ENCODE data around the gene C16orf92.
"Not testable (repeated sequence)": the region's sequence is repeated elsewhere in the genome, so short reads cannot be mapped to it uniquely, and the experiment has no call there.

C16orf92 gene

GRCh38 chr16:30010844-30011713 is 11.9 kb upstream of the C16orf92 start, which contains the start of gene DOC2A:
Gene DOC2A, minus strand, starts transcription at chr16:30011027. Its CDS starts 805 bp downstream, at chr16:30010222.
- H3K4me1 ChIP-seq, result peaks cover 3% of the 10 kb centered on the region
- no peaks in the 10 kb centered on the region for H3K9me3 ChIP-seq (ENCODE audit: control insufficient read depth, low read length)
- H3K4me3 ChIP-seq (ENCODE audit: low read depth, low read length), result no peak within 1 kb of the TSS
- H3K79me2 ChIP-seq, result no peaks in the 10 kb centered on the region
- H3K27me3 ChIP-seq (ENCODE audit: control insufficient read depth, insufficient read depth, low read length), result peaks cover 4% of the 10 kb centered on the region
- H3K27ac ChIP-seq, result no peak within 1 kb of the TSS
- H2AFZ ChIP-seq, result peak within 1 kb of the TSS; percentile 11
- H3K9ac ChIP-seq, result no peak within 1 kb of the TSS
- no peak for TF ChIP-seq CTCF (IDR thresholded peaks at IDR 0.05)
- no peaks in the 10 kb centered on the region for H3K36me3 ChIP-seq (ENCODE audit: control insufficient read depth, insufficient read depth, low read length)
- H3K4me2 ChIP-seq (ENCODE audit: low read length), result peak within 1 kb of the TSS; percentile 49

- H3K27me3 ChIP-seq (ENCODE audit: control insufficient read depth, insufficient read depth, low read length), result peaks cover 4% of the 10 kb centered on the region
- no peak overlapping the region for H3K9ac ChIP-seq
- H3K4me3 ChIP-seq (ENCODE audit: low read depth, low read length), result no peak overlapping the region
- TF ChIP-seq CTCF (IDR thresholded peaks at IDR 0.05), result no peak
- no peaks in the 10 kb centered on the region for H3K9me3 ChIP-seq (ENCODE audit: control insufficient read depth, low read length)
- no peaks in the 10 kb centered on the region for H3K79me2 ChIP-seq
- no peak overlapping the region for H3K4me2 ChIP-seq (ENCODE audit: low read length)
- H3K27ac ChIP-seq, result no peak overlapping the region
- peaks cover 3% of the 10 kb centered on the region for H3K4me1 ChIP-seq
- no peaks in the 10 kb centered on the region for H3K36me3 ChIP-seq (ENCODE audit: control insufficient read depth, insufficient read depth, low read length)
- H2AFZ ChIP-seq, result peak overlapping the region; percentile 28
Observed at GRCh38 chr16:30011714-30012504, 11.1 kb upstream of the C16orf92 start.

GRCh38 chr16:30012598-30012997 is 10.4 kb upstream of the C16orf92 start:
- not testable (repeated sequence) for H2AFZ ChIP-seq; H3K27me3 ChIP-seq (ENCODE audit: control insufficient read depth, insufficient read depth, low read length); H3K27ac ChIP-seq; H3K9me3 ChIP-seq (ENCODE audit: control insufficient read depth, low read length); H3K36me3 ChIP-seq (ENCODE audit: control insufficient read depth, insufficient read depth, low read length); H3K4me3 ChIP-seq (ENCODE audit: low read depth, low read length); H3K79me2 ChIP-seq; H3K9ac ChIP-seq; H3K4me2 ChIP-seq (ENCODE audit: low read length); H3K4me1 ChIP-seq

- not testable (repeated sequence) for H3K9me3 ChIP-seq (ENCODE audit: control insufficient read depth, low read length); H3K4me2 ChIP-seq (ENCODE audit: low read length); H3K27me3 ChIP-seq (ENCODE audit: control insufficient read depth, insufficient read depth, low read length); H3K27ac ChIP-seq; H3K79me2 ChIP-seq; H3K4me3 ChIP-seq (ENCODE audit: low read depth, low read length); H3K9ac ChIP-seq; H3K4me1 ChIP-seq; H3K36me3 ChIP-seq (ENCODE audit: control insufficient read depth, insufficient read depth, low read length); H2AFZ ChIP-seq
Observed at GRCh38 chr16:30015450-30015849, 7.5 kb upstream of the C16orf92 start.

GRCh38 chr16:30016555-30017276 is 6.3 kb upstream of the C16orf92 start:
- Histone ChIP-seq H3K9me3 (ENCODE audit: control insufficient read depth, low read length) (no peaks in the 10 kb centered on the region), H3K4me1 (no peaks in the 10 kb centered on the region), H3K79me2 (no peaks in the 10 kb centered on the region), H2AFZ (no peak overlapping the region), H3K27ac (no peak overlapping the region), H3K4me3 (ENCODE audit: low read depth, low read length) (no peak overlapping the region), H3K27me3 (ENCODE audit: control insufficient read depth, insufficient read depth, low read length) (no peaks in the 10 kb centered on the region), H3K4me2 (ENCODE audit: low read length) (no peak overlapping the region), H3K36me3 (ENCODE audit: control insufficient read depth, insufficient read depth, low read length) (no peaks in the 10 kb centered on the region), H3K9ac (no peak overlapping the region)
- TF ChIP-seq CTCF (IDR thresholded peaks at IDR 0.05), result no peak
